Activated CD4-positive, alpha-beta T cell treated with anti-CD3 and anti-CD28 coated beads, Interleukin-2, amount 10 ng/mL, durations not matched to agents 7 days and 5 days (primary cell): ENCODE data around the gene PPM1F. TPM values are rescaled to one million over a fixed set of nuclear protein-coding genes. Genes with fewer than 3 reads are reported as not detected.
"Not testable (repeated sequence)": the region's sequence is repeated elsewhere in the genome, so short reads cannot be mapped to it uniquely, and the experiment has no call there.

Experiments used
- CTCF ChIA-PET: fragments of 350-600 bp; sonication (Branson Sonifier 250); formaldehyde crosslinking; loops from one replicate; lab custom pipeline; 2021; ENCODE audit warnings: antibody characterized with exemption; lab: Charles Lee
- POLR2A ChIA-PET: fragments of 350-600 bp; sonication (Branson Sonifier 250); formaldehyde crosslinking; loops from one replicate; lab custom pipeline; 2021; ENCODE audit warnings: antibody characterized with exemption; lab: Charles Lee
- DNase-seq: peaks from one replicate; pipeline ENCODE4 v3.0.0-alpha.2; 2020
- H3K27ac Mint-ChIP-seq: one replicate; pipeline ENCODE4 v1.8.0; 2021; ENCODE audit warnings: mild to moderate bottlenecking, moderate library complexity, mixed read lengths
- H3K27me3 Mint-ChIP-seq: one replicate; pipeline ENCODE4 v1.8.0; 2021; ENCODE audit warnings: mixed read lengths
- H3K36me3 Mint-ChIP-seq: one replicate; pipeline ENCODE4 v1.8.0; 2021; ENCODE audit warnings: low read depth, mixed read lengths
- H3K4me1 Mint-ChIP-seq: one replicate; pipeline ENCODE4 v1.8.0; 2021; ENCODE audit warnings: mixed read lengths
- H3K4me3 Mint-ChIP-seq: one replicate; pipeline ENCODE4 v1.8.0; 2021; ENCODE audit warnings: mild to moderate bottlenecking, moderate library complexity, mixed read lengths
- H3K9me3 Mint-ChIP-seq: one replicate; pipeline ENCODE4 v1.8.0; 2021; ENCODE audit warnings: mixed read lengths
- total RNA-seq, 2 experiments: library from RNA; stranded (reverse); gene quantifications; one replicate each; pipeline ENCODE4 v1.2.3, GENCODE V29; 2021

PPM1F gene
- total RNA-seq, 2 experiments from 2014 or later = 15.1 to 20.4 TPM

DNA sequence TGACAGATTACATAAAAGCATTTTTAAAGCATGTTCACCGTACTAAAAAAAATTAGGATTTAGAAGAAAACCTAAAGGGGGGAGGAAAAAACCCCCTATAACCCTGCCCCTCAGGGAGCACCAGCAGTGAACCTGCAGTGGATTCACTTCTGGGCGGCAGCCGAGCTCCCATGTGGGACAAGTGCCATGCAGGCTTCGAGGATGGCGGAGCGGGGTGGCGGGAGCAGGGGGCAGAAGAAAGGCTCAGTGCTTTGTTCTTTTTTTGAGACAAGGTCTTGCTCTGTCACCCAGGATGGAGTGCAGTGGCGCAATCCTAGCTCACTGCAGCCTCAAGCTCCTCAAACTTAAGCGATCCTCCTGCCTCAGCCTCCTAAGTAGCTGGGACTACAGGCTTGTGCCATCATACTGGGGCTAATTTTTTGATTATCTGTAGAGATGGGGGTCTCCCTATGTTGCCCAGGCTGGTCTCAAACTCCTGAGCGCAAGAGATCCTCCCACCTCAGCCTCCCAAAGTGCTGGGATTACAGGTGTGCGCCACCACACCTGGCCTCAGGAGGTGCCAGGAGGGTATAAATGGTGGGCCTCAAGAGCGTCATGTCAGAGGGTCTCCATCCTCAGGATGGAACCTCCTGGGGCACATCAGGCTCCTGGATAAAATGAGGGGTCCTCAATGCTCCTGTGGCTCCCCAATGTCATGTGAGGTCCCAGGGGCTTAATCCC is 34.0 kb downstream of the PPM1F start:
- ChIA-PET POLR2A (no interaction called here), CTCF (no interaction called here)
- Mint-ChIP-seq H3K27me3 (no peaks in the 10 kb centered on the region), H3K9me3 (no peaks in the 10 kb centered on the region), H3K4me3 (no peak overlapping the region), H3K36me3 (no peaks in the 10 kb centered on the region), H3K27ac (no peak overlapping the region), H3K4me1 (no peaks in the 10 kb centered on the region)
- DNase-seq = no peak

DNA sequence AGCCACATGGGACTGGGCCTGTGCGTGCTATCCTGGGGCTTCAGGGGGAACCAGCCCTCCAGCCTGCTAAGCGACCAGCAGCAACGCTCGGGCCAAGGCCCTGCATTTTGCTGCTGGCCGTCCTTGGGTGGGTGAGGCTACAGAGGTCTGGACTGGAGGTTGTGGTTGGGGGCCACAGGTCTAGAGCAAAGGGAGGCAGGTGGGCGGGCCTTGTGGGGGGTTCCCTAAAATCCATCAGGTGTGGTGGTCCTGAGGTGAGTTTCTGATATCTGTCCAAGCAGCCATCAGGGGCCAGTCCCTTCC is 34.7 kb downstream of the PPM1F start:
- ChIA-PET CTCF (no interaction called here), POLR2A (no interaction called here)
- Mint-ChIP-seq H3K27me3 (no peaks in the 10 kb centered on the region), H3K36me3 (no peaks in the 10 kb centered on the region), H3K4me1 (no peaks in the 10 kb centered on the region), H3K9me3 (no peaks in the 10 kb centered on the region), H3K27ac (no peak overlapping the region), H3K4me3 (no peak overlapping the region)
- no peak for DNase-seq

DNA sequence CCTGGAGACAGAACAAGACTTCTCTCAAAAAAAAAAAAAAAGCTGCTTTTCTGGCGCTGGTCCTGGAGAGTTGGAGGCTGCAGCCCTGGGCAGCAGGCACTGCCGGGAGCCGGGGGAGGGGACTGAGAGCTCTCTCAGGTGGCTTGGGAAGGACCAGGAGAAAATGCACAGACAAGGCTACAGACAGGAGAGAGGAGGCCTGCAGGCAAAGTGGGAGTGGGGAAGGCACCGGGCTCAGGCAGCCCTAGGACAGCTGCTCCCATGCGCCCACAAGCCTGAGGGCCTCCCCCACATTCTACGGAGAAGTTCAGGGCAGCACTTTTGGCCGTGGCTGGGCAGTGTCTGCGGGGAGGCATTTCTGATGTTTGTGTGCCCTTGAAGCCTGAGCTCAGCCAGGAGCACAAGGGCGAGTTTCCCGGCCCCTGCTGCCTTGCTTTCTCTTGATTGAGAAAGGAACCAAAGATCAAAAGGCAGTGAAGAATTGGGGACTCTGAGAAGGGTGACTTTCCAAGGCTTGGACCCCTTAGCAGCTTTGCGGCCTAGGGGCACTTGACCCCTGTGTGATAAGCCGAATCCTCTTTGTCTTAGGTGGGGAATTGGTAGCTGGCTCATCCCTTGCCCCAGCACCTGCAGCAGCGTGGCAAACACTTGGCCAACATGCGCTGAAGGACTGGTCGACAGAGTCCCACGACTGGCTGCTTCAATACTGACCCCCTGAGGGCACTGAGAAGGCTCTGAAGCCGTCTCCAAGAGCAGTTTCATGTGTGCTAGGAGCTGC is 35.3 kb downstream of the PPM1F start:
- no peak for DNase-seq
- ChIA-PET POLR2A (no interaction called here), CTCF (no interaction called here)
- no peaks in the 10 kb centered on the region for H3K36me3 Mint-ChIP-seq
- no peaks in the 10 kb centered on the region for H3K4me1 Mint-ChIP-seq
- H3K9me3 Mint-ChIP-seq = no peaks in the 10 kb centered on the region
- H3K4me3 Mint-ChIP-seq = no peak overlapping the region
- H3K27ac Mint-ChIP-seq = no peak overlapping the region
- H3K27me3 Mint-ChIP-seq = no peaks in the 10 kb centered on the region

DNA sequence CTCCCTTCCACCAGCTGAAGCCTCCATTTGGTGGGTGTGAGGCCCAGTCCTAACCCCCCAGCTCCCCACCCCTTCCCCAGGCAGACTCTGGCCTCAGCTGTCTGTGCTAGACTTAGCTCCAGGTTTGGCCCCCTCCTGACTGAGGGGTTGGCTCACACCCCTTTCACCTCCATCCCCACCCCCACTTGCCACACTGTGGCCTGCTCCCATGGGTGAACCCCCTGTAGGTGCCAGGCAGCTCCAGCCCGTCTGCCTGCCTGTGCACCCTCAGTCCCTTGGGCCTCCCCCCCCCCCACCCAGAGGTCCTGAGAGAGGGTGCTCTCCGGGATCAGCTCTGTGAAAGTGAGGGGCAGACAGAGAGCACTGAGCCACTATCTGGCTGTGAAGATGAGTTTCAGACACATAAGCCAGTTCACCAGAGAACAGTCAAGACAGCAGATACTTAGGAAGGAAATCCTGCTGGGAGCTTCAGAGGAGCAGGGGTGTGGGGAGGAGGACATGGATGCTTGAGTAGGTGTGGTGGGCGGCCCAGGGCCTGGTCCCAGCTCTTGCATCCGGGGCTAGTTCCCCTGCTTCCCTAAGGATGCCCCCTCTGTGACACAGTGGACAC is 36.2 kb downstream of the PPM1F start:
- Mint-ChIP-seq H3K4me1 (no peaks in the 10 kb centered on the region), H3K27me3 (no peaks in the 10 kb centered on the region), H3K36me3 (no peaks in the 10 kb centered on the region), H3K4me3 (no peak overlapping the region), H3K27ac (no peak overlapping the region), H3K9me3 (no peaks in the 10 kb centered on the region)
- no peak for DNase-seq
- POLR2A ChIA-PET = no interaction called here
- CTCF ChIA-PET = no interaction called here

DNA sequence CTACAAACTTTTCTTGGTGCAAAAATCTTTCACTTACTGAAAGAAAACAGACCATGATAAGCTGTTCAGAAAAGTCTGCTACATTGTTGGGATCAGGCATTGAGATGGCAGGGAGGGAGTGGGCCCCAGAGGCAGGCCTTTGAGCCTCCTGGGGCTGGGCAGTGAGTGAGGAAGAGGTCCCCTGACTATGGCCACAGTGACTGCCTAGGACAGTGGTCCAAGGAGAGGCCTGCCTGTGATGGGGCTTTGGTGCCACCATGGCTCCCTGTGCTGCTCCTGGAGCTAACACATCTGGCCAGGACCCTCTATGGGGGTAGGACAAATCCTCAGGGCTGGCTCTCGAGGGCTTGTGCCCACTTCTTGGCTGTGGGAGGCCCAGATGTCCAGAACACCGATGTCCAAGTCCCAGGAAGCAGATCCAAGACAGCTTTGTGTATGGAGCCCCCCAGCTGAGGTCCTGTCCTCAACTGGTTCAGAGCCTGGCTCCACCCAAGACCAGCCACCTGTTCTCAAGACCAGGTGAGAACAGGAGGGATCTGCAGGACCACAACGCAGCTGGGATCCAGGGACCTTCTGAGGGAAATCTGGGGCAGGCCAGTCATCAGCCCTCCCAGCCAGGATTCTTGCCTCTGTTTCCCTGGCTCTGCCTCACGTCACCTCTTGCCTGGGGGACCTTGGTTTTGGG is 36.9 kb downstream of the PPM1F start:
- ChIA-PET POLR2A (no interaction called here), CTCF (no interaction called here)
- DNase-seq = no peak

DNA sequence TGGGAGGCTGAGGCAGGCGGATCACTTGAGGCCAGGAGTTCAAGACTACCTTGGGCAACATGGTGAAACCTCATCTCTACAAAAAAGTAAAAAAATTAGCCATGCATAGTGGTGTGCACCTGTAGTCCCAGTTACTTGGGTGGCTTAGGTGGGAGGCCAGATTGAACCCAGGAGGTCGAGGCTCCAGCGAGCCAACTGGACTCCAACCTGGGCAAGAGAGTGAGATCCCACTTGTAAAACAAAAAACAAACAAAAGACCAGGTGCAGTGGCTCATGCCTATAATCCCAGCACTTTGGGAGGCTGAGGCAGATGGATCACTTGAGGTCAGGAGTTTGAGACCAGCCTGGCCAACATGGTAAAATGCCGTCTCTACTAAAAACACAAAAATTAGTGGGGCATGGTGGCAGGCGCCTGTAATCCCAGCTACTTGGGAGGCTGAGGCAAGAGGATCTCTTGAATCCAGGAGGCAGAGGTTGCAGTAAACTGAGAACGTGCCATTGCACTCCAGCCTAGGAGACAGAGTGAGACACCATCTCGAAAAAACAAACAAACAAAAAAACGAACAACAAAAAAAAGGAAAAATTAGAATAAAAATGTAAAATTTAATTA is 38.5 kb downstream of the PPM1F start:
- H3K27me3 Mint-ChIP-seq, H3K36me3 Mint-ChIP-seq, POLR2A ChIA-PET, CTCF ChIA-PET, H3K27ac Mint-ChIP-seq, H3K4me3 Mint-ChIP-seq, DNase-seq, H3K4me1 Mint-ChIP-seq, H3K9me3 Mint-ChIP-seq: not testable (repeated sequence)

More for the DNA sequence above, 36.9 kb downstream of the PPM1F start:
- no peaks in the 10 kb centered on the region for H3K9me3 Mint-ChIP-seq
- H3K4me3 Mint-ChIP-seq = no peak overlapping the region
- no peaks in the 10 kb centered on the region for H3K27me3 Mint-ChIP-seq
- no peak overlapping the region for H3K27ac Mint-ChIP-seq
- H3K36me3 Mint-ChIP-seq = no peaks in the 10 kb centered on the region
- no peaks in the 10 kb centered on the region for H3K4me1 Mint-ChIP-seq

DNA sequence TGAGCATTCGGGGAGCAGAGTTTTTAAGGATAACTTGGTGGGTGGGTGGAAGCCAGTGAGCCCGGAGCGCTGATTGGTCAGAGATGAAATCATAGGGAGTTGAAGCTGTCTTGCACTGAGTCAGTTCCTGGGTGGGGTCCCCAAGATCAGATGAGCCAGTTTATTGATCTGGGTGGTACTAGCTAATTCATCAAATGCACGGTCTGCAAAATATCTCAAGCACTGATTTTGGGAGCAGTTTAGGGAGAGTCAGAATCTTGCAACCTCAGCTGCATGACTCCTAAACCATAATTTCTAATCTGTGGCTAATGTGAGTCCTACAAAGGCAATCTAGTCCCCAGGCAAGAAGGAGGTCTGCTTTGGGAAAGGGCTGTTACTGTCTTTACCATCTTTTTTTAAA is 42.3 kb downstream of the PPM1F start:
- DNase-seq, POLR2A ChIA-PET, CTCF ChIA-PET, H3K27ac Mint-ChIP-seq, H3K4me3 Mint-ChIP-seq, H3K4me1 Mint-ChIP-seq, H3K27me3 Mint-ChIP-seq, H3K36me3 Mint-ChIP-seq, H3K9me3 Mint-ChIP-seq: not testable (repeated sequence)

DNA sequence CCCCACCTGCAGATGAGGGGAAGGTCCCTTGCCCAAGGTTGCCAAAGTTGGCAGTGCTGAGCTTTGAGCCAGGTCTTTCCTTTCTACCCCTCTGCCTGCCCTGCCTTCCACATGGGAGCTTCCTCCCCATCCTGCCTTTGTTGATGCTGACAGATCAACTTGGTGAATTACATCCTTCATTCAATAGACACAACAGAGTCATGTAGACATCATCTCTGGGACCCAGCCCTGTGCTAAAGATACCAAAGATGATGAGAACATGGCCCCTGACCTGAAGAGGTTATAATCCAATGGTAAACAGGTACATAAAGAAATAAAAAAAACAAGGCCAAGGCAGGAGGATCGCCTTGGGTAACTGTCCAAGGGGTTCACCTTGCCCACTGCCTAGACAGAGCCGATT is 42.8 kb downstream of the PPM1F start:
- ChIA-PET CTCF (no interaction called here), POLR2A (no interaction called here)
- no peak for DNase-seq
- Mint-ChIP-seq H3K4me3 (no peak overlapping the region), H3K4me1 (no peaks in the 10 kb centered on the region), H3K36me3 (no peaks in the 10 kb centered on the region), H3K9me3 (no peaks in the 10 kb centered on the region), H3K27ac (no peak overlapping the region), H3K27me3 (no peaks in the 10 kb centered on the region)

DNA sequence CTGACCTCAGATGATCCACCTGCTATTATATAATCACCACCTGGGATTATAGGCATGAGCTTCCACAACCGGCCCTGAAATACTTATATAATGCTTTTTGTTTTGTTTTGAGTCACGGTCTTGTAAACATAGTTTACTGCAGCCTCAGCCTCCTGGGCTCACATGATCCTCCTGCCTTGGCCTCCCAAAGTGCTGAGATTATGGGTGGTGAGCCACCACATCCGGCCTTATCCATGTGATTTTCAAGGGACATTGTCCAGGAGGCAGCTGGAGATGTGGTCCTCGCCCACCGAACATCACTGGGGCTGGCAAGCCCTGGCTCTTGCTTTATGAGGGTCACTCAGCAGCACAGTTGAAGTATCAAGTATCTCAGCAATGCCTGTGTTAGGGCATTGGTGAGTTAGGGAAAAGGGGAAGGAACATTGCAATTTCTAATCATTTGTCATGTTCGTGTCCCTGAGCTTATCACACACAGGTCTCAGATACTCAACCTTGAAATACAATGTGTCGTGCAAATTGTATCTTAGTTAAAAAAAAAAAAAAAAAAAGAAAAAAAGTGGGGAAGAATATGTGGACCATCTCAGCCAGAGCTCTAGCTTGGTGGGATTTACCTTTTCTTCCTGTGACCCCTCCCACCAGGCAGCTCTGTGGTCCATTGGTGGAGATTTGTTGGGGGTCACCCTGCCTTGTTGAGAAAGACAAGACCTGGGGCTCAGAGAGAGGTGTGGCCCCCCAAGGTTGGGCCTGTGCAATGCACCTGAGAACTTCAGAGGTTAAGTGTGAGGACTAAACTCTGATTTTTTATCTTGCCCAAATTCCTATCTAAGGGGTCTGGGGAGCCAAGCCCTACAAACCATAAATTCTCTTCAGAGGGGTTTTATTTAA is 44.8 kb downstream of the PPM1F start:
- H3K4me1 Mint-ChIP-seq = no peaks in the 10 kb centered on the region
- ChIA-PET CTCF (no interaction called here), POLR2A (no interaction called here)
- H3K9me3 Mint-ChIP-seq = no peaks in the 10 kb centered on the region
- no peak overlapping the region for H3K4me3 Mint-ChIP-seq
- no peaks in the 10 kb centered on the region for H3K27me3 Mint-ChIP-seq
- DNase-seq = no peak
- H3K27ac Mint-ChIP-seq = no peak overlapping the region
- H3K36me3 Mint-ChIP-seq = no peaks in the 10 kb centered on the region

DNA sequence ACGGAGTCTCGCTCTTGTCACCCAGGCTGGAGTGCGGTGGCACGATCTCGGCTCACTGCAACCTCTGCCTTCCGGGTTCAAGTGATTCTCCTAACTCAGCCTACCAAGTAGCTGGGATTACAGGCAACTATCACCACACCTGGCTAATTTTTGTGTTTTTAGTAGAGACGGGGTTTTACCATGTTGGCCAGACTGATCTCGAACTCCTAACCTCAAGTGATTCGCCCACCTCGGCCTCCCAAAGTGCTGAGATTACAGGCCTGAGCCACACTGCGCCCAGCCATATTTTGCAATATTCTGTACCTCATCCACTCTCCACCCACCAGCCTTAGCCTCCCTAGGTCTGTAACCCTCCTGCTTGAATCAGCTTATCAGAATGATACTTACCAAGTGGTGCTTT is 47.4 kb downstream of the PPM1F start:
- H3K27me3 Mint-ChIP-seq, DNase-seq, H3K27ac Mint-ChIP-seq, POLR2A ChIA-PET, H3K9me3 Mint-ChIP-seq, H3K36me3 Mint-ChIP-seq, H3K4me3 Mint-ChIP-seq, H3K4me1 Mint-ChIP-seq: not testable (repeated sequence)
- CTCF ChIA-PET = interaction anchor here (0.5 kb wide), 1 partner anchor 110 kb away, joined by 3 read pairs; no protein-coding TSS in a partner anchor

DNA sequence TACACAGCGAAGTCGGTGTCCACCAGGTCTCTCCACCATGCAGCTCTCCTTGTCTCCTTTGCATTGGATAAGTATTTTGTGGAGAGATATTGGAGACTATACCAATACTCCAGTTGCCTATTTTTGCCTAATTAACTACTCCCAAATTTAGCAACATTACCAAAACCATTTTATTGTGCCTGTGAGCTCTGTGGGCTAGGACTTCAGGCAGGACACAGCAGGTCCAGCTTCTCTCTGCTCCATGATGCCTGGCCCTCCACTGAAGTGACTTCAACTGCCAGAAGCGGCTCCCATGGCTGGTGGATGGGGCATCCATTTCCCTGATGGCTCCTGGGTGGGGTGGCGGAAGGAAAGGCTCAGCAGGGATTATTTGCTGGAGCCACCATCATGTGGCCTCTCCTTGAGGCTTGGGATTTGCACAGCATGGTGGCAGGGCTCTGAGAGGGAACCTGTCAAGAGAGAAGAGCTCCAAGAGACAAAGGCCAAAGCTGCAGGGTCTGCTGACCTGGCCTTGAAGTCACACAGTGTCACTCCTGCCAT is 48.3 kb downstream of the PPM1F start:
- ChIA-PET POLR2A (no interaction called here), CTCF (no interaction called here)
- no peak for DNase-seq
- Mint-ChIP-seq H3K27me3 (no peaks in the 10 kb centered on the region), H3K4me1 (no peaks in the 10 kb centered on the region), H3K36me3 (no peaks in the 10 kb centered on the region), H3K27ac (no peak overlapping the region), H3K4me3 (no peak overlapping the region), H3K9me3 (no peaks in the 10 kb centered on the region)

DNA sequence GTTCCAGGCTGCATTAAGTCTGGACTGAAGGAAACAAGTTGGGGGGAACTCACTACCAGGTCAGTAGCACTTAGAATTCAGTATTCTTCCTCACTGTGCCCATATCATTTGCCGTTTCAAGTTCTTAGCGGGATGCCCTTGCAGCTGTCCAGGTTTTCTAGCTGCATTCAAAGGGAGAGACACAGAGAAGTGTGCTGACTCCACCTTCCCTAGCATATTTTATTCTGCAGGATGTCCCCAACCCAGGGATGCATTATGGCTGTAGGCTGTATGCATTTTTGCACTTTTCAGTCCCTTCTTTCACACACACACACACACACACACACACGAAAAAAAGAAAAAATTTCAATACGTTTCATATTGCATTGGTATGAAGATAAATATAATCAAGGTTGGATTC is 49.4 kb downstream of the PPM1F start:
- Mint-ChIP-seq H3K36me3 (no peaks in the 10 kb centered on the region), H3K27me3 (no peaks in the 10 kb centered on the region), H3K27ac (no peak overlapping the region), H3K4me1 (no peaks in the 10 kb centered on the region), H3K9me3 (no peaks in the 10 kb centered on the region), H3K4me3 (no peak overlapping the region)
- DNase-seq = no peak
- ChIA-PET CTCF (no interaction called here), POLR2A (no interaction called here)
